GM21390 (cell line): ENCODE measurements around the gene GDAP2.

Source experiments
- ATAC-seq: cut with Tn5 transposase; IDR thresholded peaks from one replicate; pipeline ENCODE4 v1.9.1; 2021; ENCODE audit not compliant: unreplicated experiment

Gene GDAP2

GRCh38 chr1:117843791-117844190 lies 85.6 kb downstream of the GDAP2 start:
- ATAC-seq: no peak

- ATAC-seq: no peak
These were observed 86.8 kb downstream of the GDAP2 start for GRCh38 chr1:117842408-117843170.

- no peak for ATAC-seq
These were observed 88.2 kb downstream of the GDAP2 start for GRCh38 chr1:117841117-117841650.

GRCh38 chr1:117838911-117839310 lies 90.5 kb downstream of the GDAP2 start:
- no peak for ATAC-seq

GRCh38 chr1:117836069-117836468 lies 93.4 kb downstream of the GDAP2 start:
- ATAC-seq: no peak

GRCh38 chr1:117834416-117834815 lies 95.0 kb downstream of the GDAP2 start:
- ATAC-seq: no peak

- no peak for ATAC-seq
These were observed 97.0 kb downstream of the GDAP2 start for GRCh38 chr1:117832453-117832852.

GRCh38 chr1:117830222-117830621 lies 99.2 kb downstream of the GDAP2 start:
- no peak for ATAC-seq

GRCh38 chr1:117828201-117828600 lies 101.2 kb downstream of the GDAP2 start:
- ATAC-seq: no peak

GRCh38 chr1:117826540-117827078 lies 102.8 kb downstream of the GDAP2 start:
- ATAC-seq: no peak

GRCh38 chr1:117826119-117826518 lies 103.3 kb downstream of the GDAP2 start:
- ATAC-seq: no peak

GRCh38 chr1:117825414-117825813 lies 104.0 kb downstream of the GDAP2 start:
- no peak for ATAC-seq

- no peak for ATAC-seq
These were observed 104.8 kb downstream of the GDAP2 start for GRCh38 chr1:117824616-117825015.

GRCh38 chr1:117821774-117822482 lies 107.5 kb downstream of the GDAP2 start:
- no peak for ATAC-seq

GRCh38 chr1:117821382-117821755 lies 108.1 kb downstream of the GDAP2 start:
- no peak for ATAC-seq

GRCh38 chr1:117820694-117821381 lies 108.6 kb downstream of the GDAP2 start:
- no peak for ATAC-seq

- ATAC-seq: no peak
These were observed 109.3 kb downstream of the GDAP2 start for GRCh38 chr1:117820096-117820495.

GRCh38 chr1:117819301-117819700 lies 110.1 kb downstream of the GDAP2 start:
- no peak for ATAC-seq

GRCh38 chr1:117818456-117818855 lies 111.0 kb downstream of the GDAP2 start:
- no peak for ATAC-seq

GRCh38 chr1:117817629-117818028 lies 111.8 kb downstream of the GDAP2 start:
- no peak for ATAC-seq

GRCh38 chr1:117815926-117816325 lies 113.5 kb downstream of the GDAP2 start:
- ATAC-seq: no peak
